SU-DHL-6 (cell line): Measurements from ENCODE around the gene LEFTY1.

Experiments
- EZH2phosphoT487 ChIP-seq: fragments of 200-600 bp; sonication (generic), shearing (Covaris generic); conservative IDR thresholded peaks from 2 replicates; pipeline ENCODE4 v1.6.1; 2018; ENCODE audit warnings: mild to moderate bottlenecking, antibody characterized with exemption, low read length, moderate library complexity, mixed read lengths
- TF ChIP-seq, protein P1 (sequence below): fragments of 200-600 bp; sonication (generic); IDR thresholded peaks from one replicate; pipeline ENCODE4 v1.5.1; 2017; ENCODE audit warnings: antibody characterized with exemption, mild to moderate bottlenecking, low read length, moderate library complexity; ENCODE audit not compliant: insufficient read depth, poor library complexity, severe bottlenecking

DNA sequence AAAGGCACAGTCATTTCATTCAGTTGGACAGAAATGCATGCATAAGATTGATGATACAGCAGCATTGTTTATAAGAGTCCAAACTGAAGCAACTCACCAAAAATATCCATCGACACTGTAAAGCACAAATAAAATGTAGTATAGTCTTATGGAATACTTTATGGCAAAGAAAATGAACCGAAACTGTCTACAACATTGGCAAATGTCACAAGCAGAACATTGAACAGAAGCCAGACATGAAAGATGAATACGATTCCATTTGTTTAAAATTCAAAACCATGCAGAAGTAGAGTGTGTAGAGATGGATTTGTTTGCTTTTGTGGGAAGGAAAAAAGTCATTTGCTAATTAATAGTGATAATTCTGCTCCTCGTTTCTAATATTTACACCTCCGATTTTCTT is 7.5 kb upstream of the LEFTY1 start:
- TF ChIP-seq, protein P1, sequence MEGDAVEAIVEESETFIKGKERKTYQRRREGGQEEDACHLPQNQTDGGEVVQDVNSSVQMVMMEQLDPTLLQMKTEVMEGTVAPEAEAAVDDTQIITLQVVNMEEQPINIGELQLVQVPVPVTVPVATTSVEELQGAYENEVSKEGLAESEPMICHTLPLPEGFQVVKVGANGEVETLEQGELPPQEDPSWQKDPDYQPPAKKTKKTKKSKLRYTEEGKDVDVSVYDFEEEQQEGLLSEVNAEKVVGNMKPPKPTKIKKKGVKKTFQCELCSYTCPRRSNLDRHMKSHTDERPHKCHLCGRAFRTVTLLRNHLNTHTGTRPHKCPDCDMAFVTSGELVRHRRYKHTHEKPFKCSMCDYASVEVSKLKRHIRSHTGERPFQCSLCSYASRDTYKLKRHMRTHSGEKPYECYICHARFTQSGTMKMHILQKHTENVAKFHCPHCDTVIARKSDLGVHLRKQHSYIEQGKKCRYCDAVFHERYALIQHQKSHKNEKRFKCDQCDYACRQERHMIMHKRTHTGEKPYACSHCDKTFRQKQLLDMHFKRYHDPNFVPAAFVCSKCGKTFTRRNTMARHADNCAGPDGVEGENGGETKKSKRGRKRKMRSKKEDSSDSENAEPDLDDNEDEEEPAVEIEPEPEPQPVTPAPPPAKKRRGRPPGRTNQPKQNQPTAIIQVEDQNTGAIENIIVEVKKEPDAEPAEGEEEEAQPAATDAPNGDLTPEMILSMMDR = no peak
- TF ChIP-seq EZH2phosphoT487 = no peak
